CD4-positive, alpha-beta T cell (primary cell): Measurements from ENCODE around the gene NRGN. TPM values are rescaled to one million over a fixed set of nuclear protein-coding genes. Genes with fewer than 3 reads are reported as not detected.

Experiments
- ATAC-seq: fragments of 200-7000 bp; cut with Tn5 transposase; one replicate; pipeline ENCODE4 v1.10.0; 2022; ENCODE audit warnings: mild to moderate bottlenecking; ENCODE audit not compliant: poor library complexity
- CTCF ChIA-PET: fragments of 350-600 bp; sonication (Branson Sonifier 250); formaldehyde crosslinking; loops from one replicate; lab custom pipeline; 2021; ENCODE audit warnings: antibody characterized with exemption, inconsistent platforms; lab: Charles Lee
- POLR2A ChIA-PET: fragments of 350-600 bp; sonication (Branson Sonifier 250); formaldehyde crosslinking; loops from one replicate; lab custom pipeline; 2021; ENCODE audit warnings: antibody characterized with exemption, inconsistent platforms; lab: Charles Lee
- DNase-seq, 14 experiments: peaks; one replicate each; pipeline ENCODE4 v3.0.0-alpha.2; 2013 to 2020; ENCODE audit warnings: mixed read lengths in 2 of 14
- H3K27ac ChIP-seq, 2 donors: one replicate each; pipeline versions ENCODE4 v1.5.1 to v1.7.0; 2013; ENCODE audit warnings: low read length in 2 of 2, low read depth in 1 of 2, mild to moderate bottlenecking in 1 of 2
- H3K27me3 ChIP-seq, 2 experiments: 1 replicate in 1 of 2; 2 replicates in 1 of 2; pipeline versions ENCODE4 v1.6.1 to v1.7.0; 2013; ENCODE audit warnings: low read length in 2 of 2, control low read depth in 1 of 2, mild to moderate bottlenecking in 1 of 2, moderate library complexity in 1 of 2; ENCODE audit not compliant: insufficient read depth in 2 of 2, control insufficient read depth in 1 of 2
- H3K36me3 ChIP-seq: one replicate; pipeline ENCODE4 v1.6.1; 2013; ENCODE audit warnings: low read length, control low read depth; ENCODE audit not compliant: insufficient read depth
- H3K4me1 ChIP-seq: one replicate; pipeline ENCODE4 v1.6.1; 2013; ENCODE audit warnings: low read length, control low read depth; ENCODE audit not compliant: insufficient read depth
- H3K4me3 ChIP-seq: one replicate; pipeline ENCODE4 v1.5.1; 2013; ENCODE audit warnings: mild to moderate bottlenecking, low read length, moderate library complexity
- H3K9me3 ChIP-seq, 2 experiments: 1 replicate in 1 of 2; 2 replicates in 1 of 2; pipeline versions ENCODE4 v1.6.1 to v1.7.0; 2013; ENCODE audit warnings: low read length in 2 of 2, mild to moderate bottlenecking in 2 of 2, control low read depth in 1 of 2, moderate library complexity in 1 of 2; ENCODE audit not compliant: control insufficient read depth in 1 of 2, insufficient read depth in 1 of 2
- H3K27ac Mint-ChIP-seq: one replicate; pipeline ENCODE4 v1.8.0; 2020; ENCODE audit warnings: mixed read lengths
- H3K27me3 Mint-ChIP-seq: one replicate; pipeline ENCODE4 v1.8.0; 2021; ENCODE audit warnings: mixed read lengths
- H3K36me3 Mint-ChIP-seq: one replicate; pipeline ENCODE4 v1.8.0; 2021; ENCODE audit warnings: low read depth, mixed read lengths
- H3K4me1 Mint-ChIP-seq: one replicate; pipeline ENCODE4 v1.8.0; 2021; ENCODE audit warnings: low read depth, mixed read lengths
- H3K4me3 Mint-ChIP-seq: one replicate; pipeline ENCODE4 v1.8.0; 2020; ENCODE audit warnings: mild to moderate bottlenecking, mixed read lengths
- H3K9me3 Mint-ChIP-seq: one replicate; pipeline ENCODE4 v1.8.0; 2020; ENCODE audit warnings: mixed read lengths
- intact Hi-C, 2 experiments: fragments of 100-400 bp; cut with DNase I in 1 of 2; cut with micrococcal nuclease in 1 of 2; formaldehyde crosslinking; loops; one replicate each; pipeline versions ENCODE4 v1.15.1 to v1.9.0; 2023 to 2025; cut with DNase I, micrococcal nuclease
- total RNA-seq, 174 experiments: library from RNA in 2 of 174; stranded (reverse) in 2 of 174; gene quantifications; one replicate each; pipeline ENCODE4 v1.2.3 and lab custom pipeline; 2021 to 2026
- TF ChIP-seq, protein P1 (sequence below): fragments of 200-600 bp; IDR thresholded peaks from one replicate; pipeline ENCODE4 v1.8.0; 2022; ENCODE audit warnings: antibody characterized with exemption, mild to moderate bottlenecking

NRGN gene
- total RNA-seq, 2 experiments from 2014 or later, result 0.84 to 1.4 TPM

- peaks cover 64% of the 10 kb centered on the region for H3K27me3 Mint-ChIP-seq
- H3K4me3 Mint-ChIP-seq, result peak overlapping the region; percentile 4
Observed at GRCh38 chr11:124718801-124719200, 20.9 kb upstream of the NRGN start.

DNA sequence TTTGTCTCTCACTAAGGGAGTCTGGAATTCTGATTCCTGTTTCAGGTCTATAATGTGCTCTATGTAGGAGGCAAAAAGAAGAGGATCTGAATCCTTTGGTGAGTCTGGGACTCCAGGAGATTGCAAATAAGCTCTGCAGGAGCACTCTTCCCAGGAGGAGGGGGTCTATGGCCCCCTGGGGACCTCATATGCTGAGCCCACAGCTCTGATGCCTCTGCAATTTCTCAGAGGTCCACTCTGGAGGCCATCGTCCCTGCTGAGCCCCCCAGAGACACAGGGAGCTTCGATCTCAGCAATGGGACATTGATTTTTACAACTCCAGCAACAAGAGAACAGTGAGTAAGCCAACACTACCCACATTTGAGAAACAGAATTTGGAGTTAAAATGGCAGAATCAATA lies 20.2 kb upstream of the NRGN start:
- Mint-ChIP-seq H3K4me1 (peaks cover 31% of the 10 kb centered on the region), H3K27ac (no peak overlapping the region), H3K9me3 (no peaks in the 10 kb centered on the region), H3K36me3 (no peaks in the 10 kb centered on the region), H3K4me3 (no peak overlapping the region), H3K27me3 (peaks cover 58% of the 10 kb centered on the region)
- POLR2A ChIA-PET, result no interaction called here
- intact Hi-C loops, result no loop called here
- H3K36me3 ChIP-seq, result no peaks in the 10 kb centered on the region
- no peak overlapping the region for H3K27ac ChIP-seq
- H3K9me3 ChIP-seq, result no peaks in the 10 kb centered on the region
- no peak overlapping the region for H3K4me3 ChIP-seq
- CTCF ChIA-PET, result no interaction called here
- no peak for ATAC-seq
- TF ChIP-seq, protein P1, sequence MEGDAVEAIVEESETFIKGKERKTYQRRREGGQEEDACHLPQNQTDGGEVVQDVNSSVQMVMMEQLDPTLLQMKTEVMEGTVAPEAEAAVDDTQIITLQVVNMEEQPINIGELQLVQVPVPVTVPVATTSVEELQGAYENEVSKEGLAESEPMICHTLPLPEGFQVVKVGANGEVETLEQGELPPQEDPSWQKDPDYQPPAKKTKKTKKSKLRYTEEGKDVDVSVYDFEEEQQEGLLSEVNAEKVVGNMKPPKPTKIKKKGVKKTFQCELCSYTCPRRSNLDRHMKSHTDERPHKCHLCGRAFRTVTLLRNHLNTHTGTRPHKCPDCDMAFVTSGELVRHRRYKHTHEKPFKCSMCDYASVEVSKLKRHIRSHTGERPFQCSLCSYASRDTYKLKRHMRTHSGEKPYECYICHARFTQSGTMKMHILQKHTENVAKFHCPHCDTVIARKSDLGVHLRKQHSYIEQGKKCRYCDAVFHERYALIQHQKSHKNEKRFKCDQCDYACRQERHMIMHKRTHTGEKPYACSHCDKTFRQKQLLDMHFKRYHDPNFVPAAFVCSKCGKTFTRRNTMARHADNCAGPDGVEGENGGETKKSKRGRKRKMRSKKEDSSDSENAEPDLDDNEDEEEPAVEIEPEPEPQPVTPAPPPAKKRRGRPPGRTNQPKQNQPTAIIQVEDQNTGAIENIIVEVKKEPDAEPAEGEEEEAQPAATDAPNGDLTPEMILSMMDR, result no peak
- peaks cover 21 to 33% of the 10 kb centered on the region in 2 experiments for H3K27me3 ChIP-seq
- peaks cover 21% of the 10 kb centered on the region for H3K4me1 ChIP-seq
- no peak for DNase-seq

More at GRCh38 chr11:124718801-124719200, 20.9 kb upstream of the NRGN start:
- Mint-ChIP-seq H3K27ac (no peak overlapping the region), H3K4me1 (peaks cover 31% of the 10 kb centered on the region), H3K9me3 (no peaks in the 10 kb centered on the region), H3K36me3 (no peaks in the 10 kb centered on the region)
- TF ChIP-seq, protein P1, result no peak
- intact Hi-C loops, result no loop called here
- no peaks in the 10 kb centered on the region for H3K9me3 ChIP-seq
- ChIA-PET CTCF (no interaction called here), POLR2A (interaction anchor here (1.8 kb wide), 1 partner anchor 28 kb away, joined by 6 read pairs; no protein-coding TSS in a partner anchor)
- no peak overlapping the region for H3K27ac ChIP-seq
- peaks cover 21 to 40% of the 10 kb centered on the region in 2 experiments for H3K27me3 ChIP-seq
- no peaks in the 10 kb centered on the region for H3K36me3 ChIP-seq
- no peak for ATAC-seq
- no peak for DNase-seq
- no peak overlapping the region for H3K4me3 ChIP-seq
- peaks cover 21% of the 10 kb centered on the region for H3K4me1 ChIP-seq

DNA sequence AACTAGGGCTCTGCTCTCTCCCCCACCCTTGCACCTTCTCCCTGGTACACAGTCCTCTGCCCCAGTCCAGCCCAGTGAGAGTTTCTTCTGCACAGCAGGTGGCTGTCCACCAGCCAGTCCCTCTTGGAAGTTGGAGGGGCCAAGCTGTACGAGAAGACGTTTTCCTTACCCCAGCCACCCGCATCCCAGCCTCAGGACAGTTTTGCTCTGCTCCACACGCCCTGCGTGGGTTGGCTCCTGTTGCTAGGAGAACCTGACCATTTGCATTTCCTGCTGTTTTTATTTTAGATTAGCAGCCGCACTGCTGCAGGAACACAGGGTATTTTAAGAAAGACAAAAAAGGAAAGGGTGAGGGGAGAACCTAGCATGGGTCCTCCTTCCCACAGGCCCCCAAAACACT lies 17.6 kb upstream of the NRGN start:
- Mint-ChIP-seq H3K9me3 (no peaks in the 10 kb centered on the region), H3K36me3 (no peaks in the 10 kb centered on the region), H3K27ac (no peak overlapping the region), H3K4me3 (no peak overlapping the region), H3K4me1 (peaks cover 44% of the 10 kb centered on the region), H3K27me3 (peaks cover 54% of the 10 kb centered on the region)
- DNase-seq (no peak), ATAC-seq (no peak)
- no peak overlapping the region for H3K27ac ChIP-seq
- TF ChIP-seq, protein P1, result no peak
- intact Hi-C loops, result no loop called here
- CTCF ChIA-PET, result no interaction called here
- peaks cover 11 to 15% of the 10 kb centered on the region in 2 experiments for H3K27me3 ChIP-seq
- H3K4me1 ChIP-seq, result peaks cover 25% of the 10 kb centered on the region
- POLR2A ChIA-PET, result no interaction called here
- no peaks in the 10 kb centered on the region for H3K9me3 ChIP-seq
- H3K4me3 ChIP-seq, result no peak overlapping the region
- H3K36me3 ChIP-seq, result no peaks in the 10 kb centered on the region
